H9 (cell line): ENCODE data around the gene CHST13. TPM values are rescaled to one million over a fixed set of nuclear protein-coding genes. Genes with fewer than 3 reads are reported as not detected.

Source experiments
- DNase-seq: peaks from one replicate; pipeline ENCODE4 v3.0.0-alpha.2; 2017
- H2AFZ ChIP-seq: one replicate; pipeline ENCODE4 v1.6.1; 2013; ENCODE audit warnings: mild to moderate bottlenecking, low read length, control low read depth, moderate library complexity
- H2AK5ac ChIP-seq: 2 replicates; pipeline ENCODE4 v1.6.1; 2013; ENCODE audit warnings: low read length, control low read depth, mixed read lengths; ENCODE audit not compliant: insufficient read length
- H2BK120ac ChIP-seq: one replicate; pipeline ENCODE4 v1.6.1; 2013; ENCODE audit warnings: low read depth, mild to moderate bottlenecking, low read length, control low read depth, inconsistent platforms; ENCODE audit not compliant: poor library complexity, severe bottlenecking
- H2BK12ac ChIP-seq: 2 replicates; pipeline ENCODE4 v1.6.1; 2013; ENCODE audit warnings: low read length, control low read depth, mixed read lengths, low read depth; ENCODE audit not compliant: insufficient read length
- H2BK15ac ChIP-seq: 2 replicates; pipeline ENCODE4 v1.6.1; 2013; ENCODE audit warnings: low read depth, low read length, control low read depth
- H2BK20ac ChIP-seq: one replicate; pipeline ENCODE4 v1.6.1; 2013; ENCODE audit warnings: low read depth, mild to moderate bottlenecking, low read length, control low read depth, inconsistent platforms; ENCODE audit not compliant: poor library complexity, severe bottlenecking
- H2BK5ac ChIP-seq: 2 replicates; pipeline ENCODE4 v1.6.1; 2013; ENCODE audit warnings: low read length, control low read depth, mixed read lengths; ENCODE audit not compliant: insufficient read length
- H3K14ac ChIP-seq: 2 replicates; pipeline ENCODE4 v1.6.1; 2013; ENCODE audit warnings: low read length, control low read depth; ENCODE audit not compliant: insufficient read depth
- H3K18ac ChIP-seq: 2 replicates; pipeline ENCODE4 v1.6.1; 2013; ENCODE audit warnings: low read depth, mild to moderate bottlenecking, mixed read lengths, low read length, control low read depth; ENCODE audit not compliant: insufficient read length
- H3K23ac ChIP-seq: 2 replicates; pipeline ENCODE4 v1.6.1; 2013; ENCODE audit warnings: low read length, control low read depth, mixed read lengths, low read depth; ENCODE audit not compliant: insufficient read length
- H3K23me2 ChIP-seq: 2 replicates; pipeline ENCODE4 v1.6.1; 2013; ENCODE audit warnings: low read depth, mild to moderate bottlenecking, mixed read lengths, low read length, control low read depth; ENCODE audit not compliant: insufficient read length, poor library complexity, severe bottlenecking
- H3K27ac ChIP-seq: 2 replicates; pipeline ENCODE4 v1.5.1; 2013; ENCODE audit warnings: low read length, control low read depth, mixed read lengths, low read depth; ENCODE audit not compliant: insufficient read length
- H3K27me3 ChIP-seq: 2 replicates; pipeline ENCODE4 v1.6.1; 2013; ENCODE audit warnings: low read length, control low read depth, inconsistent platforms; ENCODE audit not compliant: insufficient read depth
- H3K4ac ChIP-seq: 2 replicates; pipeline ENCODE4 v1.6.1; 2013; ENCODE audit warnings: low read depth, mild to moderate bottlenecking, control low read depth, inconsistent platforms, low read length, moderate library complexity
- H3K4me1 ChIP-seq: 2 replicates; pipeline ENCODE4 v1.6.1; 2013; ENCODE audit warnings: low read length, control low read depth, inconsistent platforms; ENCODE audit not compliant: insufficient read depth
- H3K4me2 ChIP-seq: 2 replicates; pipeline ENCODE4 v1.6.1; 2013; ENCODE audit warnings: low read length, control low read depth, mixed read lengths; ENCODE audit not compliant: insufficient read length, insufficient read depth
- H3K56ac ChIP-seq: 2 replicates; pipeline ENCODE4 v1.6.1; 2013; ENCODE audit warnings: low read depth, mild to moderate bottlenecking, mixed read lengths, low read length, control low read depth; ENCODE audit not compliant: insufficient read length
- H3K79me1 ChIP-seq: 2 replicates; pipeline ENCODE4 v1.6.1; 2013; ENCODE audit warnings: low read depth, mild to moderate bottlenecking, moderate library complexity, low read length, control low read depth, inconsistent platforms; ENCODE audit not compliant: insufficient read depth, poor library complexity, severe bottlenecking
- H3K79me2 ChIP-seq: 2 replicates; pipeline ENCODE4 v1.6.1; 2013; ENCODE audit warnings: low read length, control low read depth, inconsistent platforms; ENCODE audit not compliant: insufficient read depth
- H3K9ac ChIP-seq: 2 replicates; pipeline ENCODE4 v1.6.1; 2013; ENCODE audit warnings: low read length, control low read depth, mixed read lengths; ENCODE audit not compliant: insufficient read length; ENCODE audit errors: extremely low read depth
- H3K9me3 ChIP-seq: one replicate; pipeline ENCODE4 v1.6.1; 2013; ENCODE audit warnings: low read depth, low read length, inconsistent platforms; ENCODE audit not compliant: control insufficient read depth
- H3T11ph ChIP-seq: one replicate; pipeline ENCODE4 v1.6.1; 2013; ENCODE audit warnings: mild to moderate bottlenecking, low read length, control low read depth, inconsistent platforms
- H4K20me1 ChIP-seq: one replicate; pipeline ENCODE4 v1.6.1; 2013; ENCODE audit not compliant: control insufficient read depth, insufficient read length, insufficient read depth
- H4K5ac ChIP-seq: 2 replicates; pipeline ENCODE4 v1.6.1; 2013; ENCODE audit warnings: low read depth, mild to moderate bottlenecking, mixed read lengths, low read length, control low read depth; ENCODE audit not compliant: insufficient read length
- H4K8ac ChIP-seq: replicated peaks from 2 replicates; pipeline ENCODE4 v1.6.1; 2013; ENCODE audit warnings: low read length, control low read depth, mixed read lengths, low read depth; ENCODE audit not compliant: insufficient read length
- H4K91ac ChIP-seq: 2 replicates; pipeline ENCODE4 v1.6.1; 2013; ENCODE audit warnings: low read depth, mild to moderate bottlenecking, moderate library complexity, mixed read lengths, low read length, control low read depth; ENCODE audit not compliant: insufficient read length
- H3K27ac Mint-ChIP-seq, 3 experiments: 2 replicates in 2 of 3; 3 replicates in 1 of 3; pipeline ENCODE4 v1.8.0; 2020 to 2021; ENCODE audit warnings: mixed read lengths in 3 of 3, mild to moderate bottlenecking in 1 of 3, moderate library complexity in 1 of 3
- H3K27me3 Mint-ChIP-seq: 2 replicates; pipeline ENCODE4 v1.8.0; 2021; ENCODE audit warnings: low read depth, mild to moderate bottlenecking, moderate library complexity, mixed read lengths
- H3K36me3 Mint-ChIP-seq, 3 experiments: 2 replicates in 2 of 3; 3 replicates in 1 of 3; pipeline ENCODE4 v1.8.0; 2020 to 2021; ENCODE audit warnings: low read depth in 3 of 3, mixed read lengths in 3 of 3; ENCODE audit not compliant: insufficient read depth in 1 of 3
- H3K4me1 Mint-ChIP-seq, 2 experiments: 2 replicates each; pipeline ENCODE4 v1.8.0; 2020; ENCODE audit warnings: mixed read lengths in 2 of 2
- H3K4me3 Mint-ChIP-seq, 2 experiments: 2 replicates in 1 of 2; 3 replicates in 1 of 2; pipeline ENCODE4 v1.8.0; 2020 to 2021; ENCODE audit warnings: mild to moderate bottlenecking in 2 of 2, mixed read lengths in 2 of 2, moderate library complexity in 1 of 2
- H3K9me3 Mint-ChIP-seq, 2 experiments: 2 replicates in 1 of 2; 3 replicates in 1 of 2; pipeline ENCODE4 v1.8.0; 2020; ENCODE audit warnings: mild to moderate bottlenecking in 2 of 2, mixed read lengths in 2 of 2, moderate library complexity in 1 of 2
- WGBS: extraction: QIAGEN DNeasy Blood & Tissue Kit; methylation state at CpG from one replicate; pipeline ENCODE4 v1.1.7; 2013; ENCODE audit warnings: missing lambda C conversion rate, low lambda C conversion rate, mixed read lengths; ENCODE audit not compliant: insufficient read length; ENCODE audit errors: extremely low coverage; 5-methylcytosine and 5-hydroxymethylcytosine counted together
- total RNA-seq: library from RNA; stranded (reverse); gene quantifications from 2 replicates; pipeline ENCODE4 v1.2.1, GENCODE V29; 2021
- TF ChIP-seq, protein P1 (sequence below): fragments of 200-600 bp; sonication (generic); conservative IDR thresholded peaks from 3 replicates; pipeline ENCODE4 v1.8.0; 2021; ENCODE audit warnings: antibody characterized with exemption, mild to moderate bottlenecking

Gene CHST13
- total RNA-seq, 1 experiment from 2014 or later = 0.85 TPM

DNA sequence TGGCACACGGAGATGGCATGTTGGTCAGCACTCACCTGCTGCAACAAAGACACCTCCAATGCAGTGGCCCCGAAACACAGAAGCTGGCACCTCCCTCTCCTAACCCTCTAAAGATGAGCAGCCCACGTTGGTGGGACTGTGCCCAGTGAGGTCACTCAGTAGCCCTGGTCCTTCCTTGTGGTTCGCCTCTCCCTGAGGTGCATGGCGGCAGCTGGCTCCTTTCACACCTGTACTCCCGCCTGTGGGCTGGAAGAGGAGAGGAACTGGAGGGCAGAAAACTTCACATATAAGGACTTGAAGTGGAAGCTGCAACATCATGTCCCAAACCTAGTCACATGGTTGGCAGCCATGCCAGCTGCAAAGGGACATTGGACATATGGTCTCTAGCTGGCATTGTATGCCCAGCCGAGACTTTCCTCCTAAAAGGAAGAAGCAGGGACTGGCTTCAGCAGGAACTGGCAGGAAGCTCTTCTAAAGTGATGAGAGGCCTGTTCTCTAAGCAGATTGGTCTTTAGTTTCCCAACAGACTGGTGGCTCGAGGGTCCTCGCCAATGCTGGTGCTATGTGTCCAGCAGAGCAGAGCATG, 45.5 kb downstream of the CHST13 start:
- H3K27me3 ChIP-seq = no peaks in the 10 kb centered on the region
- no peak overlapping the region for H2BK120ac ChIP-seq
- H3K27ac ChIP-seq = no peak overlapping the region
- no peak overlapping the region for H3K23ac ChIP-seq
- H4K91ac ChIP-seq = no peak overlapping the region
- no peaks in the 10 kb centered on the region for H3K4me1 ChIP-seq
- no peak overlapping the region for H3K56ac ChIP-seq
- H2BK15ac ChIP-seq = no peak overlapping the region
- no peak overlapping the region for H2AFZ ChIP-seq
- H2BK12ac ChIP-seq = no peak overlapping the region
- H3K9ac ChIP-seq = no peak overlapping the region
- no peak overlapping the region for H2AK5ac ChIP-seq
- TF ChIP-seq, protein P1, sequence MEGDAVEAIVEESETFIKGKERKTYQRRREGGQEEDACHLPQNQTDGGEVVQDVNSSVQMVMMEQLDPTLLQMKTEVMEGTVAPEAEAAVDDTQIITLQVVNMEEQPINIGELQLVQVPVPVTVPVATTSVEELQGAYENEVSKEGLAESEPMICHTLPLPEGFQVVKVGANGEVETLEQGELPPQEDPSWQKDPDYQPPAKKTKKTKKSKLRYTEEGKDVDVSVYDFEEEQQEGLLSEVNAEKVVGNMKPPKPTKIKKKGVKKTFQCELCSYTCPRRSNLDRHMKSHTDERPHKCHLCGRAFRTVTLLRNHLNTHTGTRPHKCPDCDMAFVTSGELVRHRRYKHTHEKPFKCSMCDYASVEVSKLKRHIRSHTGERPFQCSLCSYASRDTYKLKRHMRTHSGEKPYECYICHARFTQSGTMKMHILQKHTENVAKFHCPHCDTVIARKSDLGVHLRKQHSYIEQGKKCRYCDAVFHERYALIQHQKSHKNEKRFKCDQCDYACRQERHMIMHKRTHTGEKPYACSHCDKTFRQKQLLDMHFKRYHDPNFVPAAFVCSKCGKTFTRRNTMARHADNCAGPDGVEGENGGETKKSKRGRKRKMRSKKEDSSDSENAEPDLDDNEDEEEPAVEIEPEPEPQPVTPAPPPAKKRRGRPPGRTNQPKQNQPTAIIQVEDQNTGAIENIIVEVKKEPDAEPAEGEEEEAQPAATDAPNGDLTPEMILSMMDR = no peak
- H3K4me2 ChIP-seq = no peak overlapping the region
- no peak overlapping the region for H3T11ph ChIP-seq
- no peak overlapping the region for H3K27ac Mint-ChIP-seq
- no peaks in the 10 kb centered on the region for H3K9me3 ChIP-seq
- no peaks in the 10 kb centered on the region for H3K9me3 Mint-ChIP-seq
- no peak overlapping the region for H4K5ac ChIP-seq
- H4K20me1 ChIP-seq = no peaks in the 10 kb centered on the region
- no peak overlapping the region for H3K18ac ChIP-seq
- no peak overlapping the region for H3K4me3 Mint-ChIP-seq
- H4K8ac ChIP-seq = no peak overlapping the region
- WGBS = no CpG with 5 or more reads among the region's 9 CpGs
- H3K4me1 Mint-ChIP-seq = peaks cover 6 to 7% of the 10 kb centered on the region in 2 experiments; a peak in 3 of 4 replicates
- H3K14ac ChIP-seq = no peak overlapping the region
- H3K79me1 ChIP-seq = no peaks in the 10 kb centered on the region
- peaks cover 2% of the 10 kb centered on the region; the same call in 1 of the 2 replicates for H3K27me3 Mint-ChIP-seq
- no peaks in the 10 kb centered on the region for H3K23me2 ChIP-seq
- no peak for DNase-seq
- H3K79me2 ChIP-seq = no peaks in the 10 kb centered on the region
- no peaks in the 10 kb centered on the region for H3K36me3 Mint-ChIP-seq
- H3K4ac ChIP-seq = no peak overlapping the region
- H2BK5ac ChIP-seq = no peak overlapping the region
- H2BK20ac ChIP-seq = no peak overlapping the region
